ENCODE data around the gene NAA15.
"Not testable (repeated sequence)": the region's sequence is repeated elsewhere in the genome, so short reads cannot be mapped to it uniquely, and the experiment has no call there.

The NAA15 gene

DNA sequence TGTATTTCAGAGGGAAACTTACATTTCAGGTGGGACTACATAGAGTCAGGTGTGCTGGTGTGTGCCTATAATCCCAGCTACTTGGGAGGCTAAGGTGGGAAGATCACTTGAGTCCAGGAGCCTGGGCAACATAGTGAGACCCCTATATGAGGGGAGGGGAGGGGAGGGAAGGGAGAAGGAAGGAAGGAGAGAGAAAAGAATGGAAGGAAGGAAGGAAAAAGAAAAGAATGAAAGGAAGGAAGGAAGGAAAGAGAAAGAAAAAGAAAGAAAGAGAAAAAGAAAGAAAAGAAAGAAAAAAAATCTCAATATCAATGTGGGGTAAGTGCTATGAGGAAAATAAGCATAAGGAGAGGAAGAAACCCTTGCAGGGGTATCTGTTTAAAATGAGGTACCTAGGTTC is 109.0 kb downstream of the NAA15 start:
- no peak overlapping the region for H3K4me3 ChIP-seq (ENCODE audit: low read length in 2 of 2)
- no peaks in the 10 kb centered on the region for H3K4me1 ChIP-seq (ENCODE audit: control insufficient read depth, insufficient read depth, low read length)
- no peak overlapping the region for H3K9ac ChIP-seq (ENCODE audit: low read length in 2 of 2)
- H3K36me3 ChIP-seq (ENCODE audit: control insufficient read depth in 2 of 2, insufficient read depth in 2 of 2, low read length in 2 of 2): no peaks in the 10 kb centered on the region
- H3K9me3 ChIP-seq (ENCODE audit: control insufficient read depth in 2 of 2, low read length in 2 of 2): peaks cover 0 to 2% of the 10 kb centered on the region in 2 donors
- no peak overlapping the region for H3K27ac ChIP-seq (ENCODE audit: low read length)
- H3K27me3 ChIP-seq (ENCODE audit: control insufficient read depth in 1 of 2, insufficient read depth in 2 of 2, low read length in 2 of 2): no peaks in the 10 kb centered on the region

DNA sequence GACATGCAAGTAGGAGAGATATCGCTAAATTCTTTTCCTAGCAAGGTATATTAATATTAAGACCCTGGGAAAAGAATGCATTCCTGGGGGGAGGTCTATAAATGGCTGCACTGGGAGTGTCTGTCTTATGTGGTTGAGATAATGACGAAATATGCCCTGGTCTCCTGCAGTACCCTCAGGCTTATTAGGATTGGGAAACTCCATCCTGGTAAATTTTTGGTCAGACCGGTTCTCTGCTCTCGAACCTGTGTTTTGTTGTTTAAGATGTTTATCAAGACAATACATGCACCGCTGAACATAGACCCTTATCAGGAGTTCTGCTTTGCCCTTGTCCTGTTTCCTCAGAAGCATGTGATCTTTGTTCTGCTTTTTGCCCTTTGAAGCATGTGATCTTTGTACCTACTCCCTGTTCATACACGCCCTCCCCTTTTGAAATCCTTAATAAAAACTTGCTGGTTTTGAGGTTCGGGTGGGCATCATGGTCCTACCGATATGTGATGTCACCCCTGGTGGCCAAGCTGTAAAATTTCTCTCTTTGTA is 113.4 kb downstream of the NAA15 start:
- H3K9ac ChIP-seq (ENCODE audit: low read length in 2 of 2); H3K4me3 ChIP-seq (ENCODE audit: low read length in 2 of 2); H3K36me3 ChIP-seq (ENCODE audit: control insufficient read depth in 2 of 2, insufficient read depth in 2 of 2, low read length in 2 of 2); H3K9me3 ChIP-seq (ENCODE audit: control insufficient read depth in 2 of 2, low read length in 2 of 2); H3K27ac ChIP-seq (ENCODE audit: low read length); H3K27me3 ChIP-seq (ENCODE audit: control insufficient read depth in 1 of 2, insufficient read depth in 2 of 2, low read length in 2 of 2); H3K4me1 ChIP-seq (ENCODE audit: control insufficient read depth, insufficient read depth, low read length): not testable (repeated sequence)

DNA sequence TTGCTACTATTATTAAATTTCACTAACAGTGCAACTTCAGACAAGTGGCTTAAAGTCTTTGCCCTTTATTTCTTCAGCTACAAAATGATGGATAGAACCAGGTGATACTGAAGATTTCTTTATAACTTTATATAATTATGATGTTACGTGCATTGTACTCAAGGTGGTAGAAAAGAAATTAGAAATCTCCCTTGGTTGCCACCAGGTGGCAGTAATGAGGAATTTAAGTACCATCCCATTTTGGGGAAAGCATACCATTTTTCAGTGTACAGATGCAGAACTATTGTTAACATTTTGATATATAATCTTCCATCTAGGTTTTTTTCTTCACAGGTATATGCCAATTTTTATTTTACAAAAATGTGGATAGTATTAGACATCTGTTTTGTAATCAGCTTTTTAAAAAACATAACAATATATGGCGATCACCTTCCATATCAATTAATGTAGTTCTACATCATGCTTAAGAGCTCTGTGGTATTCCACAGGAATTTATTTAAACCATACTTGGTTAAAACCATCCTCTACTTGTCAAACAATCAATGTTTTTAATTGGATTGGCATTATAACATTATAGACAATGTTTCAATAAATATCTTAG is 114.9 kb downstream of the NAA15 start:
- Histone ChIP-seq H3K4me1 (ENCODE audit: control insufficient read depth, insufficient read depth, low read length) (no peaks in the 10 kb centered on the region), H3K27ac (ENCODE audit: low read length) (no peak overlapping the region), H3K9me3 (ENCODE audit: control insufficient read depth in 2 of 2, low read length in 2 of 2) (peaks cover 0 to 2% of the 10 kb centered on the region in 2 donors), H3K36me3 (ENCODE audit: control insufficient read depth in 2 of 2, insufficient read depth in 2 of 2, low read length in 2 of 2) (peaks cover 0 to 2% of the 10 kb centered on the region in 2 donors), H3K4me3 (ENCODE audit: low read length in 2 of 2) (no peak overlapping the region), H3K9ac (ENCODE audit: low read length in 2 of 2) (no peak overlapping the region), H3K27me3 (ENCODE audit: control insufficient read depth in 1 of 2, insufficient read depth in 2 of 2, low read length in 2 of 2) (no peaks in the 10 kb centered on the region)

DNA sequence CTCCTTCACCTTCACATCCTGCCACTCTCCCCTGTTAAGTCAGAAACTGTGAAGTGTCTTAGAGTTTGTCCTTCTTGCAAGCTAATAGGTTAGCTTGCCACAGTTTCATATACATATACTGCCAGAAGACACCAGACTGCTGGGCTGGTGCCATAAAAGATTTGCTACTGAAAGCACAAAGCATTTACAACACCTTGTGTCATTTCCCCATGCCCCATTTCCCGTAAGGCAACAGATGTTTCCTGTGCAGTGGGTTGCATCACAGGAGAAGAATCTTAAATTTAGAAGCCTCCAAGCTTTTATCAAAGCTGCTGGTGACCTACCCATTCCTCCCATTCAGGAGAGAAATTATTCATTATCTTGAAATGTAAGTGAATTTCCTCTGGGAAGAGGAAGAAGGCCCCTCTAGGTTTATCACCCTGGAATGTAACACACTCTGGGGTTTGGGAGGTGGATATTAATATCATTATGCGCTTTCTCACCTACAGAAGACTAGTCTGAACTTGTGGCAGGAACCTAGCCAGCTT is 118.1 kb downstream of the NAA15 start:
- Histone ChIP-seq H3K9ac (ENCODE audit: low read length in 2 of 2) (no peak overlapping the region), H3K9me3 (ENCODE audit: control insufficient read depth in 2 of 2, low read length in 2 of 2) (peaks cover 0 to 2% of the 10 kb centered on the region in 2 donors), H3K4me1 (ENCODE audit: control insufficient read depth, insufficient read depth, low read length) (no peaks in the 10 kb centered on the region), H3K36me3 (ENCODE audit: control insufficient read depth in 2 of 2, insufficient read depth in 2 of 2, low read length in 2 of 2) (peaks cover 0 to 2% of the 10 kb centered on the region in 2 donors), H3K27me3 (ENCODE audit: control insufficient read depth in 1 of 2, insufficient read depth in 2 of 2, low read length in 2 of 2) (no peaks in the 10 kb centered on the region), H3K27ac (ENCODE audit: low read length) (no peak overlapping the region), H3K4me3 (ENCODE audit: low read length in 2 of 2) (no peak overlapping the region)

DNA sequence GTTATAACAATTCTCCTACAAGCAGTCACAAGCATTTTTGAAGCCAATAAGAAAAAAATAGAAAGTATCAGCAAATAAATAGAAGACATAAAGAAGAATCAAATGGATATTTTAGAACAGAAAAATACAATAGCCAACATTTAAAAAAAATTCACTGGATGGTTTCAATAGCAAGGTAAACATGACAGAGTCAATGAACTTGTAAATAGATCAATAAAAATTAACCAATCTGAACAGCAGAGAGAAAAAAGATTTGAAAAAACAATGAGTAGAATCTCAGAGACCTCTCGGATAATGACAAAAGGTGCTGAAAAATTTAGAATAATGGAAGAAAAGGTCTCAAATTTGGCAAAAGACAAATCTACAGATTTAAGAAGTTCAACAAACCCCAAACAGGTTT is 119.3 kb downstream of the NAA15 start:
- H3K36me3 ChIP-seq (ENCODE audit: control insufficient read depth in 2 of 2, insufficient read depth in 2 of 2, low read length in 2 of 2): peaks cover 0 to 2% of the 10 kb centered on the region in 2 donors
- no peak overlapping the region for H3K9ac ChIP-seq (ENCODE audit: low read length in 2 of 2)
- no peaks in the 10 kb centered on the region for H3K27me3 ChIP-seq (ENCODE audit: control insufficient read depth in 1 of 2, insufficient read depth in 2 of 2, low read length in 2 of 2)
- H3K27ac ChIP-seq (ENCODE audit: low read length): no peak overlapping the region
- H3K4me3 ChIP-seq (ENCODE audit: low read length in 2 of 2): no peak overlapping the region
- no peaks in the 10 kb centered on the region for H3K9me3 ChIP-seq (ENCODE audit: control insufficient read depth in 2 of 2, low read length in 2 of 2)
- no peaks in the 10 kb centered on the region for H3K4me1 ChIP-seq (ENCODE audit: control insufficient read depth, insufficient read depth, low read length)

DNA sequence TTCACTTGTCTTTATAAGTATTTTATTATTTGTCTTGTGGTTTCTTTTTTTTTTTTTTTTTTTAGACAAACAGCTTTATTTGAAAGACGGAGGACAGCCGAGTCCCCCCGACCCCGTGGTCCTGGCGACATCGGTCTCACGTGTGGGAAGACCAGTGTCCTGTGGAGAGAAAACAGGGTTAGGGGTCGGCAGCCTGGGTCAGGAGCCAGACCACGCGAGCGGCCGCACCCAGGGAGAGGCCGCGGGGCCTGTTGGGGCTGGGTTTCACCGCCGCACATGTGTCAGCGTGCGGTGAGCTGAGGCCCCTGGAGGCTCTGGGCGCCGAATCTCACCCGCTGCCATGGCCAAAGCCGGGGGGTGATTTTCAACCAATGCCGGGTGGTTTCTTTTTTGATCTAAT is 134.8 kb downstream of the NAA15 start:
- Histone ChIP-seq H3K4me1 (ENCODE audit: control insufficient read depth, insufficient read depth, low read length) (no peaks in the 10 kb centered on the region), H3K9me3 (ENCODE audit: control insufficient read depth in 2 of 2, low read length in 2 of 2) (no peaks in the 10 kb centered on the region), H3K36me3 (ENCODE audit: control insufficient read depth in 2 of 2, insufficient read depth in 2 of 2, low read length in 2 of 2) (no peaks in the 10 kb centered on the region), H3K27ac (ENCODE audit: low read length) (no peak overlapping the region), H3K27me3 (ENCODE audit: control insufficient read depth in 1 of 2, insufficient read depth in 2 of 2, low read length in 2 of 2) (no peaks in the 10 kb centered on the region), H3K4me3 (ENCODE audit: low read length in 2 of 2) (no peak overlapping the region), H3K9ac (ENCODE audit: low read length in 2 of 2) (no peak overlapping the region)

DNA sequence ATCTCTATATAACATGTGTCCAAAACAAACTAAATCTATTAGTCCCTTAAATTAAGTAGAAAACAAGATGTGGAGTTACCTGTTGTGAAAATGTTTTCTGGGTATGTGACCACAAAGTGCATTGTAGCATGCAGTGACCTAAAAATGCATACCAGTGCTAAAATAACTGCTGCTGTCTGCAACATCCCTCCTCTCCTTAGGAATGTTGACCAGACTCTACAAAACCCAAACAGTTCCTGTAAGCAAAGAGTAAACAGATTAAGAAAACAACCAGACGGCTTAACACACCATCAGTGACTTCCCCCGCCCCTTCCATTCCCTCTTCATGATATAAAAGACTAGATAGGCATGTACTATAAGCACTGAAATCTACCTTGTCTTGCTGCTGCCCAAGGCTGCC is 136.8 kb downstream of the NAA15 start:
- no peaks in the 10 kb centered on the region for H3K9me3 ChIP-seq (ENCODE audit: control insufficient read depth in 2 of 2, low read length in 2 of 2)
- H3K9ac ChIP-seq (ENCODE audit: low read length in 2 of 2): no peak overlapping the region
- no peaks in the 10 kb centered on the region for H3K36me3 ChIP-seq (ENCODE audit: control insufficient read depth in 2 of 2, insufficient read depth in 2 of 2, low read length in 2 of 2)
- no peaks in the 10 kb centered on the region for H3K4me1 ChIP-seq (ENCODE audit: control insufficient read depth, insufficient read depth, low read length)
- H3K27ac ChIP-seq (ENCODE audit: low read length): no peak overlapping the region
- no peaks in the 10 kb centered on the region for H3K27me3 ChIP-seq (ENCODE audit: control insufficient read depth in 1 of 2, insufficient read depth in 2 of 2, low read length in 2 of 2)
- no peak overlapping the region for H3K4me3 ChIP-seq (ENCODE audit: low read length in 2 of 2)

DNA sequence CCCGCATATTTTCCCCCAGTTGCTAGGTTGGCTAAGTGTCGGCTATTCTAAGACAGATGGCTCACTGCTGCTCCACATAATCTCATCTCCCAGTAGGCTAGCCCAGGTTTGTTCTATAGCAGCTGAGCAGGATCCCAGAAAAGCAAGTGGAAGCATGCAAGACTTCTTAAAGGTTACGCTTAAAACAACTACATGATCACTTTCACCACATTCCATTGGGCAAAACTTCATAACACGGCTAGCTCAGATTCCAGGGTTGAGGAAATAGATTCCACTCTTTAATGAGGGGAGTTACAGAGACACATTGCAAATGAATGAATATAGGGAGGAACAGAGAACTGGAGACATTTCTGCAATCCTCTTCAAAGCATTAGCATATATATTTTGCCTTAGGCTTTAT is 139.7 kb downstream of the NAA15 start:
- H3K27me3 ChIP-seq (ENCODE audit: control insufficient read depth in 1 of 2, insufficient read depth in 2 of 2, low read length in 2 of 2): no peaks in the 10 kb centered on the region
- H3K4me3 ChIP-seq (ENCODE audit: low read length in 2 of 2): no peak overlapping the region
- no peak overlapping the region for H3K9ac ChIP-seq (ENCODE audit: low read length in 2 of 2)
- H3K4me1 ChIP-seq (ENCODE audit: control insufficient read depth, insufficient read depth, low read length): no peaks in the 10 kb centered on the region
- H3K9me3 ChIP-seq (ENCODE audit: control insufficient read depth in 2 of 2, low read length in 2 of 2): no peaks in the 10 kb centered on the region
- H3K27ac ChIP-seq (ENCODE audit: low read length): no peak overlapping the region
- no peaks in the 10 kb centered on the region for H3K36me3 ChIP-seq (ENCODE audit: control insufficient read depth in 2 of 2, insufficient read depth in 2 of 2, low read length in 2 of 2)

DNA sequence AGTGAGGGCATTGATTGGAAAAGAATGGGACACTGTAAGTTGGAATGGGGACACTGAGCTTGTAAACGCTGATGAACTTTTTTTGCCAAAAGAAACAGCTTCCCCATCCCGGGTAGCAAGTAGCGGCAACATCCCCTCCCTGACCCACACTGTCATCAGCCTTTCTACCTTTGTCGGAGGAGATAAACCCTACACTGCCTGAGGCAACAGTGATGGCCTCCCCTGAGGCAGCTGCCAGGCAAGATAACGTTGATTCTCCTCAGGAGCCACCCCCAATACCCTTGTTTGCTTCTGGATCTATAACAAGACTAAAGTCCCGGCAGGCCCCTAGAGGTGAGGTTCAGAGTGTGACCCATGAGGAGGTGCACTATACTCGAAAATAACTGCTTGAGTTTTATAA is 142.4 kb downstream of the NAA15 start:
- Histone ChIP-seq H3K4me1 (ENCODE audit: control insufficient read depth, insufficient read depth, low read length) (no peaks in the 10 kb centered on the region), H3K27me3 (ENCODE audit: control insufficient read depth in 1 of 2, insufficient read depth in 2 of 2, low read length in 2 of 2) (no peaks in the 10 kb centered on the region), H3K4me3 (ENCODE audit: low read length in 2 of 2) (no peak overlapping the region), H3K9me3 (ENCODE audit: control insufficient read depth in 2 of 2, low read length in 2 of 2) (no peaks in the 10 kb centered on the region), H3K9ac (ENCODE audit: low read length in 2 of 2) (no peak overlapping the region), H3K36me3 (ENCODE audit: control insufficient read depth in 2 of 2, insufficient read depth in 2 of 2, low read length in 2 of 2) (no peaks in the 10 kb centered on the region), H3K27ac (ENCODE audit: low read length) (no peak overlapping the region)

DNA sequence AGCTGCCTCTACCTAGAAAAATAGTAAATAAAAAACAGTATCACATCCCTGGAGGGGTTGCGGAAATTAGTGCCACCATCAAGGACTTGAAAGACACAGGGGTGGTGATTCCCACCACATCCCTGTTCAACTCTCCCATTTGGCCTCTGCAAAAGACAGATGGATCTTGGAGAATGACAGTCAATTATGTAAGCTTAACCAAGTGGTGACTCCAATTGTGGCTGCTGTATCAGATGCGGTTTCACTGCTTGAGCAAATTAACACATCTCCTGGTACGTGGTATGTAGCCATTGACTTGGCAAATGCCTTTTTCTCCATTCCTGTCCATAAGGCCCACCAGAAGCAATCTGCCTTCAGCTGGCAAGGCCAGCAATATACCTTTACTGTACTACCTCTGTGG is 143.6 kb downstream of the NAA15 start:
- H3K9me3 ChIP-seq (ENCODE audit: control insufficient read depth in 2 of 2, low read length in 2 of 2); H3K4me3 ChIP-seq (ENCODE audit: low read length in 2 of 2); H3K4me1 ChIP-seq (ENCODE audit: control insufficient read depth, insufficient read depth, low read length); H3K36me3 ChIP-seq (ENCODE audit: control insufficient read depth in 2 of 2, insufficient read depth in 2 of 2, low read length in 2 of 2); H3K27me3 ChIP-seq (ENCODE audit: control insufficient read depth in 1 of 2, insufficient read depth in 2 of 2, low read length in 2 of 2); H3K9ac ChIP-seq (ENCODE audit: low read length in 2 of 2); H3K27ac ChIP-seq (ENCODE audit: low read length): not testable (repeated sequence)

DNA sequence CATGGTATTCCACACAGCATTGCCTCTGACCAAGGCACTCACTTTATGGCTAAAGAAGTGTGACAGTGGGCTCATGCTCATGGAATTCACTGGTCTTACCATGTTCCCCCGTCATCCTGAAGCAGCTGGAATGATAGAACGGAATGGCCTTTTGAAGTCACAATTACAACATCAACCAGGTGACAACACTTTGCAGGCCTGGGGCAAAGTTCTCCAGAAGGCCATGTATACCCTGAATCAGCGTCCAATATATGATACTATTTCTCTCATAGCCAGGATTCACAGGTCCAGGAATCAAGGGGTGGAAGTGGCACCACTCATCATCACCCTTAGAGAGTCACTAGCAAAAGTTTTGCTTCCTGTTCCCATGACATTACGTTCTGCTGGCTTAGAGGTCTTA is 145.8 kb downstream of the NAA15 start:
- not testable (repeated sequence) for H3K9ac ChIP-seq (ENCODE audit: low read length in 2 of 2); H3K9me3 ChIP-seq (ENCODE audit: control insufficient read depth in 2 of 2, low read length in 2 of 2); H3K4me1 ChIP-seq (ENCODE audit: control insufficient read depth, insufficient read depth, low read length); H3K4me3 ChIP-seq (ENCODE audit: low read length in 2 of 2); H3K36me3 ChIP-seq (ENCODE audit: control insufficient read depth in 2 of 2, insufficient read depth in 2 of 2, low read length in 2 of 2); H3K27me3 ChIP-seq (ENCODE audit: control insufficient read depth in 1 of 2, insufficient read depth in 2 of 2, low read length in 2 of 2); H3K27ac ChIP-seq (ENCODE audit: low read length)
